NB4 (cell line): ENCODE results near the gene HELQ.

ENCODE experiments used
- DNase-seq: peaks from one replicate; pipeline ENCODE4 v3.0.0; 2010; ENCODE audit warnings: low read depth
- H3K4me3 ChIP-seq: one replicate; pipeline ENCODE4 v1.5.1; 2011; ENCODE audit warnings: mild to moderate bottlenecking, low read depth, low read length, moderate library complexity
- MYC ChIP-seq: IDR thresholded peaks from 2 replicates; pipeline ENCODE4 v1.6.1; 2011; ENCODE audit warnings: low read depth, low read length
- POLR2A ChIP-seq: IDR thresholded peaks from 2 replicates; pipeline ENCODE4 v1.6.1; 2011; ENCODE audit warnings: mild to moderate bottlenecking; ENCODE audit not compliant: insufficient read length; ENCODE audit errors: extremely low read depth
- TF ChIP-seq, protein P1 (sequence below): IDR thresholded peaks from 2 replicates; pipeline ENCODE4 v1.6.1; 2011; ENCODE audit warnings: low read depth, low read length
- TF ChIP-seq, protein P2 (sequence below): IDR thresholded peaks from one replicate; pipeline ENCODE4 v1.5.1; 2012; ENCODE audit warnings: low read depth, low read length

HELQ gene

GRCh38 chr4:83387012-83387411 is 68.6 kb downstream of the HELQ start:
- TF ChIP-seq POLR2A, result no peak
- TF ChIP-seq MYC, result no peak
- TF ChIP-seq, protein P1, sequence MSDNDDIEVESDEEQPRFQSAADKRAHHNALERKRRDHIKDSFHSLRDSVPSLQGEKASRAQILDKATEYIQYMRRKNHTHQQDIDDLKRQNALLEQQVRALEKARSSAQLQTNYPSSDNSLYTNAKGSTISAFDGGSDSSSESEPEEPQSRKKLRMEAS, result no peak
- TF ChIP-seq, protein P2, sequence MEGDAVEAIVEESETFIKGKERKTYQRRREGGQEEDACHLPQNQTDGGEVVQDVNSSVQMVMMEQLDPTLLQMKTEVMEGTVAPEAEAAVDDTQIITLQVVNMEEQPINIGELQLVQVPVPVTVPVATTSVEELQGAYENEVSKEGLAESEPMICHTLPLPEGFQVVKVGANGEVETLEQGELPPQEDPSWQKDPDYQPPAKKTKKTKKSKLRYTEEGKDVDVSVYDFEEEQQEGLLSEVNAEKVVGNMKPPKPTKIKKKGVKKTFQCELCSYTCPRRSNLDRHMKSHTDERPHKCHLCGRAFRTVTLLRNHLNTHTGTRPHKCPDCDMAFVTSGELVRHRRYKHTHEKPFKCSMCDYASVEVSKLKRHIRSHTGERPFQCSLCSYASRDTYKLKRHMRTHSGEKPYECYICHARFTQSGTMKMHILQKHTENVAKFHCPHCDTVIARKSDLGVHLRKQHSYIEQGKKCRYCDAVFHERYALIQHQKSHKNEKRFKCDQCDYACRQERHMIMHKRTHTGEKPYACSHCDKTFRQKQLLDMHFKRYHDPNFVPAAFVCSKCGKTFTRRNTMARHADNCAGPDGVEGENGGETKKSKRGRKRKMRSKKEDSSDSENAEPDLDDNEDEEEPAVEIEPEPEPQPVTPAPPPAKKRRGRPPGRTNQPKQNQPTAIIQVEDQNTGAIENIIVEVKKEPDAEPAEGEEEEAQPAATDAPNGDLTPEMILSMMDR, result no peak
- DNase-seq, result no peak
- no peak overlapping the region for H3K4me3 ChIP-seq

GRCh38 chr4:83382850-83383249 is 72.8 kb downstream of the HELQ start:
- TF ChIP-seq, protein P1, result no peak
- TF ChIP-seq POLR2A (no peak), MYC (no peak)
- TF ChIP-seq, protein P2, result no peak
- H3K4me3 ChIP-seq, result no peak overlapping the region
- DNase-seq, result no peak

- DNase-seq, result no peak
- H3K4me3 ChIP-seq, result no peak overlapping the region
- TF ChIP-seq POLR2A (no peak), MYC (no peak)
- TF ChIP-seq, protein P1, result no peak
- TF ChIP-seq, protein P2, result no peak
These were observed 74.5 kb downstream of the HELQ start for GRCh38 chr4:83381173-83381572.

DNA sequence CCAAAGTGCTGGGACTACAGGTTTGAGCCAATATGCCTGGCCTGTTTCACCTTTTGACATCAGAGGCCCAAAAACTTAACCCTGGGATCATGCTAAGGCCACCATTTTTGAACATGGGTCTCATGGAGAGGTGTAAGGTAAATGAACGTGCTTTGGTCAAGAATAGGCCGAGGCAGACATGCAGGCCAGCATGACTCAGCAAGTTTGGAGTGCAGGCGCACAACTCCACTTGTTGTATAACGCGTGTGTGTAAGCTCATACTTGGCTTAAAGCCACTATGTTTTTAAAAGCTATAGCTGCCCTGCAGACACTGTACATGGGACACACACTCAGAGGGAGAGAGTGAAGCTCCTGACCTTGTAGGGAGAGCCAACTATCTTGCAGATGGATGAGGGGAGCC is 77.2 kb downstream of the HELQ start:
- peak; percentile 60 for DNase-seq
- TF ChIP-seq, protein P2, result no peak
- TF ChIP-seq MYC, result no peak
- no peak for TF ChIP-seq POLR2A
- TF ChIP-seq, protein P1, result no peak
- no peak overlapping the region for H3K4me3 ChIP-seq

- TF ChIP-seq POLR2A (no peak), MYC (no peak)
- TF ChIP-seq, protein P1, result no peak
- TF ChIP-seq, protein P2, result no peak
- DNase-seq, result no peak
- no peak overlapping the region for H3K4me3 ChIP-seq
These were observed 82.7 kb downstream of the HELQ start for GRCh38 chr4:83372931-83373330.
